Ovary (tissue), 9 donors: ENCODE measurements around the gene TUBA1C. TPM values are rescaled to one million over a fixed set of nuclear protein-coding genes. Genes with fewer than 3 reads are reported as not detected.

ENCODE experiments used
- DNase-seq, 5 donors: peaks; one replicate each; pipeline ENCODE4 v3.0.0-alpha.2; 2019 to 2020
- H3K27ac ChIP-seq, 2 donors: fragments of 200-600 bp; one replicate each; pipeline versions ENCODE4 v1.5.1 to v1.8.0; 2019 to 2022
- H3K27me3 ChIP-seq: fragments of 200-600 bp; one replicate; pipeline ENCODE4 v1.8.0; 2022
- H3K36me3 ChIP-seq: fragments of 200-600 bp; sonication (generic); one replicate; pipeline ENCODE4 v1.5.1; 2019
- H3K4me1 ChIP-seq: one replicate; pipeline ENCODE4 v1.8.1; 2013; ENCODE audit warnings: mild to moderate bottlenecking, moderate library complexity; ENCODE audit not compliant: insufficient read depth
- H3K4me3 ChIP-seq: fragments of 200-600 bp; sonication (generic); one replicate; pipeline ENCODE4 v1.5.1; 2017
- H3K9me3 ChIP-seq, 2 donors: fragments of 200-600 bp in 1 of 2; sonication (generic) in 1 of 2; one replicate each; pipeline versions ENCODE4 v1.5.1 to v1.8.1; 2013 to 2019; ENCODE audit warnings: mild to moderate bottlenecking in 1 of 2, moderate library complexity in 1 of 2
- EP300 ChIP-seq: sonication (generic); formaldehyde crosslinking; IDR thresholded peaks from one replicate; pipeline ENCODE4 v1.6.1; 2017; ENCODE audit warnings: antibody characterized with exemption
- POLR2A ChIP-seq: fragments of 450-650 bp; IDR thresholded peaks from one replicate; pipeline ENCODE4 v1.6.1; 2017; ENCODE audit warnings: antibody characterized with exemption, mild to moderate bottlenecking, moderate library complexity
- WGBS, 3 donors: extraction: QIAGEN DNeasy Blood & Tissue Kit in 1 of 3; methylation state at CpG; one replicate each; pipeline versions ENCODE4 v1.1.5 to v1.1.7; 2013 to 2017; 5-methylcytosine and 5-hydroxymethylcytosine counted together
- intact Hi-C, 4 donors: fragments of 100-400 bp; cut with DNase I; formaldehyde crosslinking; loops; one replicate each; pipeline versions ENCODE4 v1.11.0 to v1.15.1; 2022 to 2023
- polyA plus RNA-seq, 2 donors: library from polyadenylated mRNA; stranded (reverse); fragments of 200-250 nt in 1 of 2; fragments of 350-450 nt in 1 of 2; fragmentation: Illumina TruSeq in 1 of 2; extraction: RNeasy Lipid Tissue Mini Kit (QIAGEN cat#74804) in 1 of 2; gene quantifications; one replicate each; pipeline ENCODE4 v1.2.3, GENCODE V29; 2013 to 2014
- total RNA-seq, 7 donors: library from RNA; depleted of rRNA in 2 of 7; stranded (reverse); fragments of >200 nt in 2 of 7; fragmentation: NEBNext Ultra II Directional in 3 of 7; extraction: Animal tissue kit (Norgen Biotek cat#: 25700) in 3 of 7; gene quantifications; one replicate each; pipeline versions ENCODE4 v1.1.0 to v1.2.4, GENCODE V29; 2016 to 2023
- TF ChIP-seq, protein P1 (sequence below), 3 donors: fragments of 450-650 bp in 2 of 3; fragments of 200-600 bp in 1 of 3; IDR thresholded peaks; one replicate each; pipeline versions ENCODE4 v1.5.1 to v1.8.0; 2016 to 2022; ENCODE audit warnings: antibody characterized with exemption in 3 of 3, mild to moderate bottlenecking in 1 of 3
- donor health status: DM: no; HTN: no; CAD: no; lungs with moderate emphysema.
- donor health status: DM: no; HTN: no; CAD: no.
- donor health status: Bipolar disorder and iron deficiency.
- donor health status: DM: yes; HTN: yes; CAD: no.
- donor health status: DM: no; HTN: no; CAD: no.
- donor health status: DM: yes; HTN: yes; CAD: no.

TUBA1C gene
- total and polyA plus RNA-seq, 9 donors = 51.9 to 179 (median 101) TPM

DNA sequence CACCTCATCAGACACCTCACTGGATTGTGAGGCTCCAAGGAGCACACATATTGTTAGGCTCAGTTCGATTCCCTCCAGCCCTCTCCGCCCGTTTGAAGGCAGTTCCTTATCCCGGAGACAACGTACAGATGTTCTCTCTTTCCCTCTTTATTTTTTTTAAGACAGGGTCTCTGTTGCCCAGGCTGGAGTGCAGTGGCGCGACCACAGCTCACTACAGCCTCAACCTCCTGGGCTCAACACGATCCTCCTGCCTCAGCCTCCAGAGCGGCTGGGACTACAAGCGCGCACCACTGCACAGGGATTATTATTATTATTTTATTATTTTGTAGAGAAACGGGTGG lies 57.5 kb downstream of the TUBA1C start:
- WGBS, 3 donors = 17 to 39% (median 23%) methylated on average over 12 of the region's 12 CpGs
- intact Hi-C loops = no loop called here

DNA sequence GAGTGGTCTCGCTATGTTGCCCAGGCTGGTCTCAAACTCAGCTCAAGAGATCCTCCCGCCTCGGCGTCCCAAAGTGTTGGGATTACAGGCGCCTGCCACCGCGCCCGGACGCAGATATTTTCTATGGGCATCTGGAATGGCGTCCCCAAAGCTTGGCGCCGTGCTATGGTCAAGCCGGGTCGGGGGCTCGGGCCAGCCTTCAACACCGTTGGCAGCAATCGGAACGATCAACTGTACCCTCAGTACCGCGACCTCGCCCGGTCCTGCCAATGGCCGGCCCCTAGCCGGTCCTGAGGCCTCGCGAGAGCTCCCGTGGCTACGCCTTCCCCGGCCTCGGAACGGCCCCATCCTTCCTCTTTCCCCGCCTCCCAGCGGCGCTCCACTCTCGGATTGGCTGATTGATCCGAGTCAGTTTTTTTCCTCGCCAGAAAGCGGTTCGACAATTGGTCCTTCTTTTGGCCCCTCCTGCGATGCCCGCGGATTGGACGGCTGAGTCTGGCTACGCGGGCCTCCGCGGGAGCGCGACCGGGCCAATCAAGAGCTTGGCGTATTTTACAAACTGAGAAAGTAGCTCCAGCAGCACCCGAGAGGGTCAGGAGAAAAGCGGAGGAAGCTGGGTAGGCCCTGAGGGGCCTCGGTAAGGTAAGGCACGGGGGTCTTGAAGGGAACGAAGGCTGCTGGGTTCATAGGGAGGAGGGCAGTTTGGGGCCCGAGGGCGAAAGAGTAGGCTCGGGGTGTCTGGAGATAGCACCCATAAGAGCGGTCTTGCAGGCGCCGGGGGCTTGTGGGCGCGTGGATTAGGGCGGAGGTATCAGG lies 58.0 kb downstream of the TUBA1C start, which contains the start of gene TROAP:
Gene TROAP (plus strand): TSS at position 548 of the 816 bp plus-strand sequence. CDS start 354 bp downstream, outside the sequence.
- H3K36me3 ChIP-seq = no peaks in the 10 kb centered on the region
- DNase-seq = peak; percentile 96 to 97 (median 96)
- H3K9me3 ChIP-seq = no peaks in the 10 kb centered on the region
- intact Hi-C loops = no loop called here
- peak within 1 kb of the TSS; percentile 57 for H3K4me3 ChIP-seq
- 1% methylated on average over 65 of the region's 65 CpGs for WGBS, 3 donors
- TF ChIP-seq, protein P1, sequence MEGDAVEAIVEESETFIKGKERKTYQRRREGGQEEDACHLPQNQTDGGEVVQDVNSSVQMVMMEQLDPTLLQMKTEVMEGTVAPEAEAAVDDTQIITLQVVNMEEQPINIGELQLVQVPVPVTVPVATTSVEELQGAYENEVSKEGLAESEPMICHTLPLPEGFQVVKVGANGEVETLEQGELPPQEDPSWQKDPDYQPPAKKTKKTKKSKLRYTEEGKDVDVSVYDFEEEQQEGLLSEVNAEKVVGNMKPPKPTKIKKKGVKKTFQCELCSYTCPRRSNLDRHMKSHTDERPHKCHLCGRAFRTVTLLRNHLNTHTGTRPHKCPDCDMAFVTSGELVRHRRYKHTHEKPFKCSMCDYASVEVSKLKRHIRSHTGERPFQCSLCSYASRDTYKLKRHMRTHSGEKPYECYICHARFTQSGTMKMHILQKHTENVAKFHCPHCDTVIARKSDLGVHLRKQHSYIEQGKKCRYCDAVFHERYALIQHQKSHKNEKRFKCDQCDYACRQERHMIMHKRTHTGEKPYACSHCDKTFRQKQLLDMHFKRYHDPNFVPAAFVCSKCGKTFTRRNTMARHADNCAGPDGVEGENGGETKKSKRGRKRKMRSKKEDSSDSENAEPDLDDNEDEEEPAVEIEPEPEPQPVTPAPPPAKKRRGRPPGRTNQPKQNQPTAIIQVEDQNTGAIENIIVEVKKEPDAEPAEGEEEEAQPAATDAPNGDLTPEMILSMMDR (IDR thresholded peaks at IDR 0.05) = no peak
- TF ChIP-seq POLR2A (no peak), EP300 (no peak)
- H3K4me1 ChIP-seq = peaks cover 4% of the 10 kb centered on the region
- no peaks in the 10 kb centered on the region for H3K27me3 ChIP-seq
- H3K27ac ChIP-seq = no peak within 1 kb of the TSS

More for the DNA sequence above, 57.5 kb downstream of the TUBA1C start:
- no peak for DNase-seq
- TF ChIP-seq POLR2A (no peak), EP300 (no peak)
- TF ChIP-seq, protein P1 (IDR thresholded peaks at IDR 0.05) = no peak
- Histone ChIP-seq H3K36me3 (no peaks in the 10 kb centered on the region), H3K27ac (no peak overlapping the region), H3K9me3 (no peaks in the 10 kb centered on the region), H3K27me3 (no peaks in the 10 kb centered on the region), H3K4me1 (peaks cover 4% of the 10 kb centered on the region), H3K4me3 (peak overlapping the region; percentile 57)

DNA sequence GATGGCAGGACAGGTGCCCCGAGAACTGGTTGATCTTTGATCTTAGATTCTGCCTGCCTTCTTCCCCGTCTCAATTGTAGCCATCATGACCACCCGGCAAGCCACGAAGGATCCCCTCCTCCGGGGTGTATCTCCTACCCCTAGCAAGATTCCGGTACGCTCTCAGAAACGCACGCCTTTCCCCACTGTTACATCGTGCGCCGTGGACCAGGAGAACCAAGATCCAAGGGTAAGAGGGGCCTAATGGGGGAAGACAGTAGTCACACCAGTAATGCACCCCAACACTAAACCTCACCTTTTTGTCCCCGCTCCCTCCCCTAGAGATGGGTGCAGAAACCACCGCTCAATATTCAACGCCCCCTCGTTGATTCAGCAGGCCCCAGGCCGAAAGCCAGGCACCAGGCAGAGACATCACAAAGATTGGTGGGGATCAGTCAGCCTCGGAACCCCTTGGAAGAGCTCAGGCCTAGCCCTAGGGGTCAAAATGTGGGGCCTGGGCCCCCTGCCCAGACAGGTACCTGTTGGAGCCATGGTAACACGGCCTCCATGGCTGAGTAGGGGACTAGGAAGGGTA lies 58.7 kb downstream of the TUBA1C start:
- Histone ChIP-seq H3K9me3 (no peaks in the 10 kb centered on the region), H3K4me3 (peak overlapping the region; percentile 44), H3K36me3 (no peaks in the 10 kb centered on the region), H3K27me3 (no peaks in the 10 kb centered on the region), H3K27ac (no peak overlapping the region), H3K4me1 (peaks cover 4% of the 10 kb centered on the region)
- TF ChIP-seq EP300 = no peak
- TF ChIP-seq, protein P1 (IDR thresholded peaks at IDR 0.05) = no peak
- no peak for TF ChIP-seq POLR2A
- intact Hi-C loops = no loop called here
- WGBS, 3 donors = 8 to 10% (median 9%) methylated on average over 19 of the region's 19 CpGs
- no peak for DNase-seq

Other genes with a start within 250 kb of the TUBA1C start
- gene PRKAG1, start 246.3 kb upstream of the TUBA1C start, total RNA-seq = 10 to 100 TPM; 25.6 to 58.2 (median 35.8) TPM
- 10 to 100 TPM; 38.3 to 98.5 TPM for gene PRKAG1, start 246.3 kb upstream of the TUBA1C start, polyA plus RNA-seq
- gene KMT2D, start 204.3 kb upstream of the TUBA1C start, total RNA-seq = 10 to 100 TPM; 28.3 to 97.0 (median 79.1) TPM
- gene KMT2D, start 204.3 kb upstream of the TUBA1C start, polyA plus RNA-seq = 10 to 100 TPM; 35.5 to 51.8 TPM
- under 1 TPM in 5 of 7 donors, not detected in 2; 0.18 to 0.60 (median 0.34) TPM for gene RHEBL1, start 195.1 kb upstream of the TUBA1C start, total RNA-seq
- gene RHEBL1, start 195.1 kb upstream of the TUBA1C start, polyA plus RNA-seq = 1 to 10 TPM in 1 of 2 donors, under 1 TPM in 1; 1.00 to 1.2 TPM
- 1 to 10 TPM in 1 of 7 donors, under 1 TPM in 6; 0.20 to 1.1 (median 0.45) TPM for gene DHH, start 170.3 kb upstream of the TUBA1C start, total RNA-seq
- gene DHH, start 170.3 kb upstream of the TUBA1C start, polyA plus RNA-seq = 1 to 10 TPM; 1.0 to 1.4 TPM
- 10 to 100 TPM; 66.3 to 95.8 (median 69.5) TPM for gene LMBR1L, start 154.2 kb upstream of the TUBA1C start, total RNA-seq
- gene LMBR1L, start 154.2 kb upstream of the TUBA1C start, polyA plus RNA-seq = 10 to 100 TPM; 63.8 to 65.7 TPM
- gene TUBA1B, start 133.7 kb upstream of the TUBA1C start, total RNA-seq = 100 to 1,000 TPM; 326 to 647 (median 340) TPM
- 100 to 1,000 TPM; 281 to 705 TPM for gene TUBA1B, start 133.7 kb upstream of the TUBA1C start, polyA plus RNA-seq
- 100 to 1,000 TPM; 140 to 247 (median 184) TPM for gene TUBA1A, start 76.0 kb upstream of the TUBA1C start, total RNA-seq
- 100 to 1,000 TPM; 214 to 535 TPM for gene TUBA1A, start 76.0 kb upstream of the TUBA1C start, polyA plus RNA-seq
- gene PRPH, start 30.1 kb downstream of the TUBA1C start, total RNA-seq = 1 to 10 TPM in 2 of 7 donors, under 1 TPM in 5; 0.15 to 1.8 (median 0.34) TPM
- 1 to 10 TPM in 1 of 2 donors, under 1 TPM in 1; 0.33 to 1.4 TPM for gene PRPH, start 30.1 kb downstream of the TUBA1C start, polyA plus RNA-seq
- 1 to 10 TPM in 3 of 7 donors, under 1 TPM in 3, not detected in 1; 0.36 to 1.6 (median 0.89) TPM for gene TROAP, start 58.2 kb downstream of the TUBA1C start, total RNA-seq
- gene TROAP, start 58.2 kb downstream of the TUBA1C start, polyA plus RNA-seq = under 1 TPM; 0.40 to 0.92 TPM
- gene C1QL4, start 72.1 kb downstream of the TUBA1C start, total RNA-seq = not detected
- not detected for gene C1QL4, start 72.1 kb downstream of the TUBA1C start, polyA plus RNA-seq
- gene DNAJC22, start 81.8 kb downstream of the TUBA1C start, total RNA-seq = 1 to 10 TPM in 1 of 7 donors, under 1 TPM in 4, not detected in 2; 0.37 to 3.4 (median 0.47) TPM
- gene DNAJC22, start 81.8 kb downstream of the TUBA1C start, polyA plus RNA-seq = under 1 TPM; 0.30 to 0.58 TPM
- gene SPATS2, start 102.4 kb downstream of the TUBA1C start, total RNA-seq = 10 to 100 TPM in 6 of 7 donors, 1 to 10 TPM in 1; 9.1 to 19.7 (median 15.2) TPM
- gene SPATS2, start 102.4 kb downstream of the TUBA1C start, polyA plus RNA-seq = 10 to 100 TPM; 10.9 to 28.2 TPM